SK-N-SH (cell line): ENCODE data around the gene OMP. TPM values are rescaled to one million over a fixed set of nuclear protein-coding genes. Genes with fewer than 3 reads are reported as not detected.

Experiments used
- CTCF ChIA-PET: fragments of 300-600, 350-600 bp; formaldehyde crosslinking; extraction: SDS; loops from one replicate; lab custom pipeline; 2021; lab: Yijun Ruan, JAX
- POLR2A ChIA-PET: fragments of 350-600 bp; sonication (Branson Sonifier 250); formaldehyde crosslinking; extraction: SDS; loops from one replicate; lab custom pipeline; 2020; ENCODE audit warnings: antibody characterized with exemption, inconsistent platforms; lab: Yijun Ruan, JAX
- DNase-seq: peaks from one replicate; pipeline ENCODE4 v3.0.0; 2012
- H2AFZ ChIP-seq: fragments of 200-600 bp; sonication (generic); 2 replicates; pipeline ENCODE4 v1.8.1; 2016; ENCODE audit warnings: antibody characterized with exemption, mild to moderate bottlenecking, low read depth
- H3F3A ChIP-seq: fragments of 200-600 bp; sonication (generic); replicated peaks from 2 replicates; pipeline ENCODE3; 2016; ENCODE audit warnings: antibody characterized with exemption, mild to moderate bottlenecking; ENCODE audit not compliant: insufficient read depth
- H3K27ac ChIP-seq, 2 experiments: fragments of 200-500 bp in 1 of 2; fragments of 200-600 bp in 1 of 2; sonication (Bioruptor generic) in 1 of 2; sonication (generic), shearing (Covaris generic) in 1 of 2; 2 replicates each; pipeline versions ENCODE4 v1.5.1 to v1.6.1; 2014 to 2016; ENCODE audit warnings: low read depth in 2 of 2, inconsistent platforms in 1 of 2, low read length in 1 of 2, mild to moderate bottlenecking in 1 of 2, mixed read lengths in 1 of 2
- H3K27me3 ChIP-seq: fragments of 200-600 bp; sonication (generic), shearing (Covaris generic); 2 replicates; pipeline ENCODE4 v1.6.1; 2016; ENCODE audit warnings: mixed run types; ENCODE audit not compliant: insufficient read depth
- H3K36me3 ChIP-seq, 2 experiments: fragments of 200-500 bp in 1 of 2; fragments of 200-600 bp in 1 of 2; sonication (Bioruptor generic) in 1 of 2; sonication (generic) in 1 of 2; replicated peaks in 1 of 2; 2 replicates each; pipeline versions ENCODE3 to v1.5.1; 2014 to 2016; ENCODE audit warnings: low read length in 1 of 2, mild to moderate bottlenecking in 1 of 2; ENCODE audit not compliant: insufficient read depth in 2 of 2, control insufficient read depth in 1 of 2
- H3K4me1 ChIP-seq, 2 experiments: fragments of 200-500 bp in 1 of 2; fragments of 200-600 bp in 1 of 2; sonication (Bioruptor generic) in 1 of 2; sonication (generic), shearing (Covaris generic) in 1 of 2; 2 replicates each; pipeline versions ENCODE4 v1.5.1 to v1.6.1; 2014 to 2016; ENCODE audit warnings: low read depth in 1 of 2, low read length in 1 of 2, mixed run types in 1 of 2; ENCODE audit not compliant: insufficient read depth in 2 of 2, control insufficient read depth in 1 of 2
- H3K4me2 ChIP-seq: fragments of 200-600 bp; sonication (generic), shearing (Covaris generic); 2 replicates; pipeline ENCODE4 v1.6.1; 2017; ENCODE audit warnings: mixed run types
- H3K4me3 ChIP-seq, 2 experiments: fragments of 200-500 bp in 1 of 2; fragments of 200-600 bp in 1 of 2; sonication (Bioruptor generic) in 1 of 2; sonication (generic), shearing (Covaris generic) in 1 of 2; 2 replicates each; pipeline versions ENCODE4 v1.5.1 to v1.8.1; 2014 to 2016; ENCODE audit warnings: low read depth in 2 of 2, inconsistent platforms in 1 of 2, low read length in 1 of 2, mild to moderate bottlenecking in 1 of 2, mixed read lengths in 1 of 2, moderate library complexity in 1 of 2
- H3K79me2 ChIP-seq: fragments of 200-600 bp; sonication (generic); 2 replicates; pipeline ENCODE4 v1.8.1; 2017; ENCODE audit warnings: mild to moderate bottlenecking; ENCODE audit not compliant: insufficient read depth
- H3K9ac ChIP-seq: fragments of 200-600 bp; sonication (generic); 2 replicates; pipeline ENCODE4 v1.6.1; 2017; ENCODE audit warnings: mixed run types
- H3K9me2 ChIP-seq: fragments of 200-600 bp; sonication (generic); 2 replicates; pipeline ENCODE4 v1.6.1; 2017; ENCODE audit warnings: mixed run types
- H3K9me3 ChIP-seq: fragments of 200-600 bp; sonication (generic); 2 replicates; pipeline ENCODE4 v1.6.1; 2017; ENCODE audit warnings: mixed run types, mild to moderate bottlenecking, moderate library complexity
- H4K20me1 ChIP-seq: fragments of 200-600 bp; sonication (generic); 2 replicates; pipeline ENCODE4 v1.6.1; 2017; ENCODE audit warnings: mild to moderate bottlenecking, mixed run types; ENCODE audit not compliant: insufficient read depth
- FOSL2 ChIP-seq: IDR thresholded peaks from 2 replicates; pipeline ENCODE4 v1.4.0; 2012; ENCODE audit warnings: low read depth, mild to moderate bottlenecking, moderate library complexity, borderline replicate concordance
- FOXM1 ChIP-seq: IDR thresholded peaks from 2 replicates; pipeline ENCODE4 v1.4.0; 2012; ENCODE audit warnings: low read depth, mild to moderate bottlenecking
- MEF2A ChIP-seq: IDR thresholded peaks from 2 replicates; pipeline ENCODE4 v1.4.0; 2012; ENCODE audit warnings: low read depth, borderline replicate concordance
- NFIC ChIP-seq: IDR thresholded peaks from 2 replicates; pipeline ENCODE4 v1.4.0; 2012; ENCODE audit warnings: borderline replicate concordance
- NRF1 ChIP-seq: IDR thresholded peaks from 2 replicates; pipeline ENCODE4 v1.6.1; 2012; ENCODE audit warnings: low read depth, mild to moderate bottlenecking, low read length
- POLR2AphosphoS5 ChIP-seq: IDR thresholded peaks from 2 replicates; pipeline ENCODE4 v1.6.1; 2012; ENCODE audit warnings: low read depth, low read length
- RAD21 ChIP-seq: IDR thresholded peaks from 2 replicates; pipeline ENCODE4 v1.6.1; 2012; ENCODE audit warnings: mild to moderate bottlenecking, low read length
- RXRA ChIP-seq: IDR thresholded peaks from 2 replicates; pipeline ENCODE4 v1.4.0; 2012; ENCODE audit warnings: low read depth, mild to moderate bottlenecking, borderline replicate concordance
- TCF12 ChIP-seq: IDR thresholded peaks from 2 replicates; pipeline ENCODE4 v1.4.0; 2012
- USF1 ChIP-seq: IDR thresholded peaks from 2 replicates; pipeline ENCODE4 v1.4.0; 2012; ENCODE audit warnings: low read depth, borderline replicate concordance
- WGBS: methylation state at CpG from one replicate; pipeline ENCODE4 v1.1.6; 2017; ENCODE audit warnings: low lambda C conversion rate; 5-methylcytosine and 5-hydroxymethylcytosine counted together
- polyA plus RNA-seq, 3 experiments: library from polyadenylated mRNA; depleted of rRNA; stranded (reverse); fragments of >200 nt; gene quantifications; 2 replicates each; pipeline ENCODE4 v1.2.3, GENCODE V29; 2012
- TF ChIP-seq, protein P1 (sequence below): IDR thresholded peaks from 2 replicates; pipeline ENCODE4 v1.4.0; 2012; ENCODE audit warnings: low read depth, borderline replicate concordance
- TF ChIP-seq, protein P2 (sequence below): fragments of 150-350 bp; IDR thresholded peaks from 2 replicates; pipeline ENCODE4 v1.6.1; 2016; ENCODE audit warnings: mild to moderate bottlenecking, low read depth, low read length

OMP gene
- polyA plus RNA-seq, 1 of the 3 experiments (the other 2 are of a cell fraction): 0.20 TPM

DNA sequence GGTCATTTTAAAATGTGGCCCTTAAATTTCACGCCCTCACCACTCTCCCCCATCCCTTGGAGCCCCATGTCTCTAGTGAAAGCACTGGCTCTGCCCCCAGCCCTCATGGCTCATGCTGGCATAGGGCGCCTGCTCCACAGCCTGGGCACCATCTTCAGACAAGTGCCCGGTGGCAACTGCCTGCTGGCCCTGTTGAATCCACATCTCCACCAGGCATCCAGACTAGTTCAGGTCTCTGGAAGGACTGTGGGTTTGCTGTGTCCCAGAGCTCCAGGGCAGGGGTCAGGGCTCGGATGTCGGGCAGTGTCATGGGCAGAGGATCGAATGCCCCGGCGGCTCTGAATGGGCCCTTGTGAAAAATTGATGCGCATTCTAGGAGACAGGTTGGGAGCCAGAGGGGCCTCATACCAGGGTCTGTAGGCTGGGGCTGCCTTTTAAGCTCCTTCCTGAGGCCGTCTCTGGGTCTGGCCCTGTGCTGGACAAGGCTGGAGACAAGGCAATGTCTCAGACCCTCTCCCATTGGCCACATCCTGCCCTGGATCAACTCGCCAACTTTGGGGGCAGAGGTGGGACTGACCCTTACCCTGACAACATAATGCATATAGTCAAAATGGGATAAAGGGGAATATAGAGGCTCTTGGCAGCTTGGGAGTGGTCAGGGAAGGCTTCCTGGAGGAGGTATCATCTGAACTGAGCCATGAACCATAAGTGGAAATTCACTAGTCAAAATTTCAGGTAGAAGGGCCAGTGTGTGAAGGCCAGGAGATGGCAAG lies 26.6 kb downstream of the OMP start:
- Histone ChIP-seq H3F3A (no peaks in the 10 kb centered on the region), H3K4me2 (no peak overlapping the region), H3K4me1 (peaks cover 0 to 42% of the 10 kb centered on the region in 2 experiments; a peak in 2 of 4 replicates), H3K9me3 (no peaks in the 10 kb centered on the region), H3K9me2 (no peaks in the 10 kb centered on the region), H3K9ac (no peak overlapping the region), H2AFZ (no peak overlapping the region), H3K27me3 (no peaks in the 10 kb centered on the region), H3K36me3 (no peaks in the 10 kb centered on the region), H3K79me2 (no peaks in the 10 kb centered on the region), H4K20me1 (no peaks in the 10 kb centered on the region), H3K4me3 (no peak overlapping the region), H3K27ac (no peak overlapping the region)
- no peak for DNase-seq
- 86% methylated on average over 10 of the region's 11 CpGs for WGBS
- TF ChIP-seq, protein P1, sequence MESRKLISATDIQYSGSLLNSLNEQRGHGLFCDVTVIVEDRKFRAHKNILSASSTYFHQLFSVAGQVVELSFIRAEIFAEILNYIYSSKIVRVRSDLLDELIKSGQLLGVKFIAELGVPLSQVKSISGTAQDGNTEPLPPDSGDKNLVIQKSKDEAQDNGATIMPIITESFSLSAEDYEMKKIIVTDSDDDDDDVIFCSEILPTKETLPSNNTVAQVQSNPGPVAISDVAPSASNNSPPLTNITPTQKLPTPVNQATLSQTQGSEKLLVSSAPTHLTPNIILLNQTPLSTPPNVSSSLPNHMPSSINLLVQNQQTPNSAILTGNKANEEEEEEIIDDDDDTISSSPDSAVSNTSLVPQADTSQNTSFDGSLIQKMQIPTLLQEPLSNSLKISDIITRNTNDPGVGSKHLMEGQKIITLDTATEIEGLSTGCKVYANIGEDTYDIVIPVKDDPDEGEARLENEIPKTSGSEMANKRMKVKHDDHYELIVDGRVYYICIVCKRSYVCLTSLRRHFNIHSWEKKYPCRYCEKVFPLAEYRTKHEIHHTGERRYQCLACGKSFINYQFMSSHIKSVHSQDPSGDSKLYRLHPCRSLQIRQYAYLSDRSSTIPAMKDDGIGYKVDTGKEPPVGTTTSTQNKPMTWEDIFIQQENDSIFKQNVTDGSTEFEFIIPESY: no peak
- no peak for TF ChIP-seq RXRA
- TF ChIP-seq NRF1: no peak
- no peak for TF ChIP-seq NFIC
- TF ChIP-seq MEF2A: no peak
- no peak for TF ChIP-seq FOXM1
- no peak for TF ChIP-seq POLR2AphosphoS5
- TF ChIP-seq FOSL2: no peak
- TF ChIP-seq, protein P2, sequence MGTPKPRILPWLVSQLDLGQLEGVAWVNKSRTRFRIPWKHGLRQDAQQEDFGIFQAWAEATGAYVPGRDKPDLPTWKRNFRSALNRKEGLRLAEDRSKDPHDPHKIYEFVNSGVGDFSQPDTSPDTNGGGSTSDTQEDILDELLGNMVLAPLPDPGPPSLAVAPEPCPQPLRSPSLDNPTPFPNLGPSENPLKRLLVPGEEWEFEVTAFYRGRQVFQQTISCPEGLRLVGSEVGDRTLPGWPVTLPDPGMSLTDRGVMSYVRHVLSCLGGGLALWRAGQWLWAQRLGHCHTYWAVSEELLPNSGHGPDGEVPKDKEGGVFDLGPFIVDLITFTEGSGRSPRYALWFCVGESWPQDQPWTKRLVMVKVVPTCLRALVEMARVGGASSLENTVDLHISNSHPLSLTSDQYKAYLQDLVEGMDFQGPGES: no peak
- no peak for TF ChIP-seq TCF12
- no peak for TF ChIP-seq RAD21
- no peak for TF ChIP-seq USF1
- ChIA-PET CTCF (interaction anchor here (1.3 to 12.2 kb wide), 9 partner anchors 11 to 419 kb away, joined by 4 to 270 read pairs (median 25); no protein-coding TSS in a partner anchor), POLR2A (no interaction called here)
